Amygdala (tissue), 56 donors: ENCODE measurements around the gene RNASE12.
"Not testable (repeated sequence)": the region's sequence is repeated elsewhere in the genome, so short reads cannot be mapped to it uniquely, and the experiment has no call there.

Experiments used
- DNase-seq, 56 donors: peaks; one replicate each; lab custom pipeline; 2025; lab: John Stamatoyannopoulos, UW

RNASE12 gene

GRCh38 chr14:20615996-20616395 is 24.8 kb upstream of the RNASE12 start:
- DNase-seq = no peak

GRCh38 chr14:20614038-20614840 is 23.1 kb upstream of the RNASE12 start:
- peak in 12 of 56 donors; percentile 7 to 68 (median 42) for DNase-seq

DNA sequence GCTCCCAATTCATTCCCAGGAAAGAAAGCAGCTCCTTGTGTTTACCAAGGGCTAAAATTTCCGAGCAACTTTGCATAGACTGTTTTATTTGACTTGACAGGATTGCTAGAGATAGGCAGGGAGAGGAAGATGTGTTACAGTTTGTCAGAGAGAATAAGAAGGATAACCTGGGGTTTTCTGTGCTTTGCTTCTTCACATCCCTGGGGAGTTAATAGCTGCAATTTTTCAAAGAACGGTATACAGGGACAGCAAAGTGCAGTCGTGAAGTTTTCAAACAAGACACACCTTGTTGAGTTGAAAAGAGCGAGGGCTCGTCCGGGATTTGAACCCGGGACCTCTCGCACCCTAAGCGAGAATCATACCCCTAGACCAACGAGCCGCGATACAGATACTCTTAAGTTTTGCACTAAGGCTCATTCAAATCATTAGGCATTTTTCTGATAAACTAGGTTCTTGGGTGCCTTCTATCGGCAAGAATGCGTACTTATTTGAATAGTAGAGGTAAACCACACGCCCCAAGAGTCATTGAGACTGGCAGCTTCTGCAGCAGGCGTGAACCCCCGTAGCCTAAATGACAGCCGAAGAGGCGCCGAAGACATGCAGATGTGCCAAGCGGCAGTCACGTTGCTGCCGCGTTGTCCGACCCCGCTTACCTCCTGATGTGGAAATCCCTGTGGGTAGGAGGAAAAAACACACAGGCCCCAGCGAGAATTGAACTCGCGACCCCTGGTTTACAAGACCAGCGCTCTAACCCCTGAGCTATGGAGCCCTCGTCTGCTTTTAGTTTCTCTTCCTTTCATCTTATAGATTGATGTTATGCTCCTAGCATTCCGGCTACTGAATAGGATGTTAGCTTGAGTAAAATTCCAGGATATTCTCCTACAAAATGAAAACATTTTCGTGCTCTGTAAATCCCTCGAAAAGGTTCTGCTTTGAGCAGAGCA is 22.2 kb upstream of the RNASE12 start:
- DNase-seq = peak in 54 of 56 donors; percentile 29 to 93 (median 68)

DNA sequence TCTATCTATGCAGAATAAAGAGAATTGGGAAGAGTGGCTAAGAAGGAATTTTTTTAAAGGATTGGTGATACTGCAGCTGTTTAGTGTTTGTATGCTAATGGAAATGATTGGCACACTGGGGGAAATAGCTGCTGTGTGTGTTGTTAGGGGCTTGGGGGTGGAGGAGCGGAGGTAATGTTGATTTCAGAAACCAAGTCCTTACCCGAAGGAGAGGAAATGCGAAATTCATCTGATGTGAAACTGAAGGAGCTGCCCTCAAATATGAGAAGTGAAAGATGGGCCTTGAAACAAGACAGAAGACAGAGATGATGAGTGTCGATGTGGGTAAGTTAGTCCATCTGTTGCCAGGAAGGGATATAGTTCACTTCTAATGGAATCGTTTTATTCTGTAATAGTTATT is 21.2 kb upstream of the RNASE12 start:
- DNase-seq = no peak

GRCh38 chr14:20611277-20611676 is 20.1 kb upstream of the RNASE12 start:
- DNase-seq = no peak

- peak in 51 of 56 donors; percentile 22 to 84 (median 54) for DNase-seq
Measured at GRCh38 chr14:20610002-20610765, 19.0 kb upstream of the RNASE12 start.

GRCh38 chr14:20609215-20610001 is 18.2 kb upstream of the RNASE12 start:
- peak in 44 of 56 donors; percentile 16 to 88 (median 46) for DNase-seq

DNA sequence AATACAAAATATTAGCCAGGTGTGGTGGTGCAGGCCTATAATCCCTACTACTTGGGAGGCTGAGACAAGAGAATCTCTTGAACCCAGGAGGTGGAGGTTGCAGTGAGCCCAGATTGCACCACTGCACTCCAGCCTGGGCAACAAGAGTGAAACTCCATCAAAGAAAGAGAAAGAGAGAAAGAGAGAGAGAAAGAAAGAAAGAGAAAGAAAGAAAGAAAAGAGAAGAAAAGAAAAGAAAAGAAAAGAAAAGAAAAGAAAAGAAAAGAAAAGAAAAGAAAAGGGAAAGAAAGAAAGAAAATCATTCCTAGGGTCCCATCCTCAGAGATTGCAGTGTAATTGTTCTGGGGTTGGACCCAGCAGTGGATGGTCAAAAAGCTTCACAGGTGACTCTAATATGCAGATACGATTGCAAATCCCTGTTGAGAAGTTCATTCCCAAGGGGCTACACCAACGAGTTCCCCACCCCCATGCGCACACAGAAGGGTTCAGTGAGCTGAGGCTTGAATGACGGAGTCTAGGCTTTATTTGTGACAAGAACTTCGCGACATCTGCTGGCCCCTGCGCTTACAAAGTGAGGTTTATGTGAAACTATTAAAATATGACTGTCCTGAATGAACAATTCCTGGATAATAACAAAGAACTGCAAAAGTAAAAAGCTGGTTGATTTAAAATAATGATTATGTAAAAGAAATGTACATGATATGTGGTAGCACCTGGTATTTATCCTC is 17.4 kb upstream of the RNASE12 start:
- DNase-seq = no peak

- DNase-seq = no peak
Measured at GRCh38 chr14:20607617-20608016, 16.4 kb upstream of the RNASE12 start.

DNA sequence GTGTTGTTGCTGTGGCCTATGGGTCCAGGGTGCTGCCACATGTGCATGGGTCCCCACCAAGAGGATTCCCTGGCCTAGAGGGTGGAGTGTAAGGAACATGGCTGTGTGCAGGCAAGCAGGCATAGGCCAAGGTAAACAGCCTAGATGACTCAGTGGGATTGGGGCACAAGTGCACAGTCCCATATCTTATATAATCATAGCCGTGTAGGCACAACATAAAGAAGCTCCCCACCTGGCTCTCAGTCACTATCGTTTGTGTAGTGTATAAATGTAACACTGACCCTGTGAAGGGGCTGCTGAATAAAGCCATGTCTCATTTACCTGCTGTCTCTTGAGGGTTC is 15.7 kb upstream of the RNASE12 start:
- no peak for DNase-seq

DNA sequence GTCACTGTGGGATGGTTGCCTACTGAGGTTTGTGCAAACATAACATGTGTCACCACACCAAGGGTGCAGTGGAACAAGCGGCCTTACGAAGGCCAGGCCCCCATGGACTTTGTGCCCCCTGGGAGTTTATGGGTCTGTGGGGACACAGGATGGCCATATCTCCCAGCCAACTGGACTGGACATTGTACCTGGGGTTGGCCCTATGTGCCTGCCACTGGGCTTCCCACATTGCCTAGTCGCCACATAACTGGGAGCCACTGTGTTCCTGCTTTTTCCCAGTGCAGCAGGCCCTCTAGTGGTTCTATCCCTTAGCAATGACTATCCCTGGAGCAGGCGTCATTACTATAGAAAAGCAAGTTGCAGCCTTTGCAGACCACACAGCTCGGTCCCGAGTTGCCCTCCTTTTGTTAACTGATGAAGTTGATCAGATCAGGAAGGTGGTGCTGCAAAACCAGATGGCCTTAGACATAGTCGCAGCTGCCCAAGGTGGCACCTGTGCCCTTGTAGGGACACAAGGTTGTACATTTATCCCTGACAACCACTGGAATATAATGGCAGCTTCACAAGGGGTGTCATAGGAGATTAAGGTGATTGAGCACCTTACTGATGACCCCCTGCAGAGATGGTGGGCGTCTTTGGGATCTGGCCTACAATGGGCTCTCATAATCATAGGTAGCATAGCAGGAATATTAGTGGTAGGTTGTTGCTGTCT is 15.2 kb upstream of the RNASE12 start:
- DNase-seq = peak in 7 of 56 donors; percentile 5 to 18 (median 7)

DNA sequence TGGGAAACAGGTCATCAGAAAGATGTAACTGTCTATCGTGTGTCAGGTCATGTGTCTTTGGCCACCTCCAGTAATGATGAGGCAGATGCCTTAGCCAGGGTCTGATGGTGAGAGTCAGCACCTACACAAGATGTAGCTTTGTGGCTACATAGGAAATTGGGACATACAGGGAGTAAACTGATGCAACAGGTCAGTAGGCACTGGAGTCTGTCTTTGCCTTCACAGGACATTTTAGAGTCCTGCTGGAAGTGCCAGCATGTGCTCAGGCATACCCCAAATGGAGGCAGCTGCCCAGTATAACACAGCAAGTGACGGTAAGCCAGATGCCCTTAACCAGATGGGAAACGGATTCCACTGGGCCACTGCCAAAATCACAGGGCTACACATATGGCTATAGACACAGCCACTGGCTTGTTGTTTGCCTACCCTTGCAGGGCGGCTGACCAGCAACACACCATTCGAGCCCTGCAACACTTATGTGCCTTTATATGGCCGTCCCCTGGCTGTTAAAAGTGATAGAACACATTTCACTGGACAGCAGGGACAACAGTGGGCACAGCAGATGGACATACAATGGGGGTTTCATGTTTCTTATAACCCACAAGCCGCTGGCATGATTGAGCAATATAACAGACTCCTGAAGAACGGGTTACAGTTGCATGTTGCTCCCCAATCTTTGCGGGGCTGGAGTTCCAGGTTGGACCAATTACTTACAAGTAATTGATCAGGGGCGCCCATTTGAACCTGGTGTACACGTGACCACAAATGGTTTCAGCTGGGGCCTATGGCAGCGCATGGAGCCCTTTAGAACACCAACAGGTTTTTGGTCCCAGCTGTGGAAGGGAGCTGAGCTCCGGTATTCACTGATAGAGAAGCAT is 12.9 kb upstream of the RNASE12 start:
- DNase-seq = no peak

GRCh38 chr14:20602583-20602982 is 11.4 kb upstream of the RNASE12 start:
- no peak for DNase-seq

- no peak for DNase-seq
Measured at GRCh38 chr14:20601522-20601921, 10.3 kb upstream of the RNASE12 start.

DNA sequence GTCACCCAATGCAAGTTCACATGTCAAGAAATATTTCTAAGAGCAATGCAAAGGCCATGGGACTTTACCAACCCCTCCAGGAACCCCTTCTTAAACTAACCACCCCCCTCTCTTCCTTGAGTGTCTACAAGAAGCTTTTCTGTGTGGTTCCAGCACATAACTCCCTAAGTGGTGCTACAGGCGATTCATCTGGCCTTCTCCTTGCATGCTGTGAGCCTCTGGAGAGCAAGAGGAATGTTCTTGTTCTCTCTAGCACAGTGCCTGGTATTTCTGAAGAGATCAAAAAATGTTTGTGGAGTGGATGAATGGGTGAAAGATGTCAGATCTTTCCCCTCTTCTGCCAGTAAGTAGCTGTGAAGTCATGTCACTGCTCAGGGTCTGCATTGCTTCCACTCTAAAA is 5.9 kb upstream of the RNASE12 start:
- DNase-seq = no peak

DNA sequence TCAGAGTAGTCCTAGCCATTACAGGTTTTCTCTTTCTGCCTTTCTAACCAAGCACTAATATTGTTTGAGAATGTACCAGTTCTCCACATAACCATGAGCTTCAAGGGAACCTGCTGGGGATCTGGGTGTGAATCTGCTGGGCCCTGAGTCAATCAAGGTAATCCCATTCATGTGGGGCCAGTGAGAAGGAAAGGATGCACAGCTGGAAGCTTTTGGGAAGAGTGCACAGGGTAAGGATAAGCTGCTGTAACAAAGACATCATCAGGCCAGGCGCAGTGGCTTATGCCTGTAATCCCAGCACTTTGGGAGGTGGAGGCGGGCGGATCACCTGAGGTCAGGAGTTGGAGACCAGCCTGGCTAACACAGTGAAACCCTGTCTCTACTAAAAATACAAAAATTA is 4.5 kb upstream of the RNASE12 start:
- not testable (repeated sequence) for DNase-seq

GRCh38 chr14:20592574-20592973 is 1.4 kb upstream of the RNASE12 start:
- DNase-seq = no peak
